ES-I3 (cell line): ENCODE data around the gene RCSD1.

Source experiments
- H3K36me3 ChIP-seq: 2 replicates; pipeline ENCODE4 v1.6.1; 2013; ENCODE audit warnings: mild to moderate bottlenecking, low read length, control low read depth, moderate library complexity; ENCODE audit not compliant: insufficient read depth
- H3K4me1 ChIP-seq: 2 replicates; pipeline ENCODE4 v1.6.1; 2013; ENCODE audit warnings: mild to moderate bottlenecking, control low read depth, low read length; ENCODE audit not compliant: insufficient read depth
- H3K9ac ChIP-seq: 2 replicates; pipeline ENCODE4 v1.6.1; 2013; ENCODE audit warnings: low read depth, mild to moderate bottlenecking, low read length, moderate library complexity
- H3K9me3 ChIP-seq: 2 replicates; pipeline ENCODE4 v1.6.1; 2013; ENCODE audit warnings: mild to moderate bottlenecking, low read length, moderate library complexity; ENCODE audit not compliant: control insufficient read depth, insufficient read depth

Gene RCSD1

DNA sequence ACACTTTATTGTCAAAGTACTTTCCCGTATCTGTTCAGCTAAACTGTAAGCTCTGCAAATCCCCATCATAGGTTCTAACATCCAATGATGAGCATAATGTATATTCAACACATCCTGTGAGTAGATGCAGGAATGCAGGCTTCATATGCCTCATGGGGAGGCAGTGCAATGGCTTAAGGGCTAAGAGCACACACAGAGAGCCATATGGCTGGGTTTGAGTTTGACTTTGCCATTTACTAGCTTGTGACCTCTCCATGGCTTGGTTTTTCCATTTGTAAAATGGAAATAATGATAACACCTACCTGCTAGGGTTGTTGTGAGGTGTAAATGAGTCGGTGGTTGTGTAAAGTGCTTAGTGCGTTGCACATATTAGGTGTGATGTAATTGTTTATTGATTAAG is 13.4 kb downstream of the RCSD1 start:
- no peaks in the 10 kb centered on the region for H3K36me3 ChIP-seq
- no peaks in the 10 kb centered on the region for H3K4me1 ChIP-seq
- H3K9ac ChIP-seq = no peak overlapping the region
- no peaks in the 10 kb centered on the region for H3K9me3 ChIP-seq

- no peaks in the 10 kb centered on the region for H3K9me3 ChIP-seq
- H3K9ac ChIP-seq = no peak overlapping the region
- H3K36me3 ChIP-seq = no peaks in the 10 kb centered on the region
- no peaks in the 10 kb centered on the region for H3K4me1 ChIP-seq
Measured at GRCh38 chr1:167644551-167644950, 14.5 kb downstream of the RCSD1 start.

GRCh38 chr1:167645140-167645541 is 15.1 kb downstream of the RCSD1 start:
- Histone ChIP-seq H3K9me3 (no peaks in the 10 kb centered on the region), H3K9ac (no peak overlapping the region), H3K36me3 (no peaks in the 10 kb centered on the region), H3K4me1 (no peaks in the 10 kb centered on the region)

DNA sequence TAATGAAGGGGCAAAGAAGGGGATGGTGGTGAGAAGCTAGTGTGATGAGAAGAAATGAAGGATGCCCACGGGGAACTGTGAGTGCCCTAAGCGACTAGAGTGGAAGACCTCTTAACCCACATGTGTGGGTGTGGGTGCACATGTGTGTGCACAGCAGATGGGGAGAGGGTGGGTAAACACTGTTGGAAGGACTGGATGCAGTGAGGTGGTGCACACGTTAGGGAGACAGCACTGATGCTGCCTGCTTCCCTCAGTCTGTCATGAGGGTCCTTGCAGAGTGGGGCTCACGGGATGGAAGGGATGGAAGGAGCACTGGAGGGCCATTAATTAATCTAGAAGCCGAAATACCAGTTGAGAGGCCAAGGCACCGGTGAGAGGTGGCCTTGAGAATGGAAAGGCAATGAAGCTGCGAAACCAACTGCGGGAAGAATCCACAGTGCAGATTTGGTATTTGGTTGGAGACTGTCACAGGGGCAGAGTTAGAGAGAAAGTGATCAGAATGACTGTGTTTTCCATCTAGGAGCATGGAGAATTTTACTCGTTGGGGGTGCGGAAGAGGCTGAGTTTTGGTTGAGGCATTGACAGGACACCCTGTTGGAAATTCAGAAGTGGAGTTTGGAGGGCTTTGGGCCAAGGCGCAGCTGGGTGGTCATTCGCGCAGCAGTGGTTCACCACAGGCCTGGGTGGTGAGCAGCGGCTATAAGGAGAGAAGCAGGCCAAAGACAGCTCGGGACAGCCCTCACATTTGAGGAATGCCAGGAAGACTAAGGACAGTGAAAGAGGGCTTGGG is 15.8 kb downstream of the RCSD1 start:
- Histone ChIP-seq H3K9me3 (no peaks in the 10 kb centered on the region), H3K9ac (no peak overlapping the region), H3K4me1 (no peaks in the 10 kb centered on the region), H3K36me3 (no peaks in the 10 kb centered on the region)

GRCh38 chr1:167648252-167648849 is 18.3 kb downstream of the RCSD1 start:
- Histone ChIP-seq H3K9ac (no peak overlapping the region), H3K4me1 (no peaks in the 10 kb centered on the region), H3K9me3 (no peaks in the 10 kb centered on the region), H3K36me3 (no peaks in the 10 kb centered on the region)

- no peaks in the 10 kb centered on the region for H3K36me3 ChIP-seq
- H3K4me1 ChIP-seq = no peaks in the 10 kb centered on the region
- no peak overlapping the region for H3K9ac ChIP-seq
- H3K9me3 ChIP-seq = no peaks in the 10 kb centered on the region
Measured at GRCh38 chr1:167648978-167649744, 19.1 kb downstream of the RCSD1 start.

DNA sequence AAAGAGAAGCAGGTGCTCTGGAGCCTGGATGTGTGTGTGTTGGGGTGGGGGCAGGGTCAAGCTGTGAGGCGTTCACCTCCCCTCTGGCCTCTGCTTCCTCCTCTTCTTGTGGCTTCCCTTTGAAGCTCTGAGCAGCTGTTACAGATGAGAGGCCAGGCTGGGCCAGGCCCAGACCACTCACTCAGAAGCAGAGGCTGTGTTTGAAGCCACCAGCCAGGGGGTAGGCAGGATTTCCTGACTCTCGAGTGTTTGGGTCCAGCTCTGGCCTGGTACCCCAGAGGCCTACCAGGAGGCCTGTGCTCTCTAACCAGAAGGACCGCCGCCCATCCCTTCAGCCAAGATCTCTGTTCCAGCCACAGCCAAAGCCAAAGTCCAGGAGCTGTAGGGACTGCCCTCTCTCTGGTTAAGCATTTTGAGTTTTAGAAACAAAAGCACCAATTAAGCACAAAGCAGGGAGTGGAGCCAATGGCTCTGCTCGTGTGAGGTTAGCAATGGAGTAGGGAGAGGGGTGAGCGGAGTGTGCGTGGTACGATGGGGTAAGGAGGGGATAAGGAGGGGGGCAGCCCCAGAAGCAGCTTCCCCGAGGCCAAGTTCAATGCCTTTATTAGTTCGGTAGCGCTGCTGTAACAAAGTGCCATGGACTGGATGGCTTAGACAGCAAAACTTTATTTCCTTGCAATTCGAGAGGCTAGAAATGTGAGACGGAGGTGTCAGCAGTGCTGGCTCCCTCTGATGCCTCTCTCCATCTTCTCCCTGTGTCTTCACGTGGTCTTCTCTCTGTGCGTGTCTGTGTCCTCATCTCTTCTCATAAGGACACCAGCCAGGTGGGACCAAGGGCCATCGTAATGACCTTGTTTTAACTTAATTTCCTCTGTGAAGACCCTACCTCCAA is 20.5 kb downstream of the RCSD1 start:
- Histone ChIP-seq H3K9ac (no peak overlapping the region), H3K4me1 (0 out of 2 replicates have a peak, but pooled peaks cover 3% of the 10 kb centered on the region), H3K36me3 (no peaks in the 10 kb centered on the region), H3K9me3 (no peaks in the 10 kb centered on the region)

DNA sequence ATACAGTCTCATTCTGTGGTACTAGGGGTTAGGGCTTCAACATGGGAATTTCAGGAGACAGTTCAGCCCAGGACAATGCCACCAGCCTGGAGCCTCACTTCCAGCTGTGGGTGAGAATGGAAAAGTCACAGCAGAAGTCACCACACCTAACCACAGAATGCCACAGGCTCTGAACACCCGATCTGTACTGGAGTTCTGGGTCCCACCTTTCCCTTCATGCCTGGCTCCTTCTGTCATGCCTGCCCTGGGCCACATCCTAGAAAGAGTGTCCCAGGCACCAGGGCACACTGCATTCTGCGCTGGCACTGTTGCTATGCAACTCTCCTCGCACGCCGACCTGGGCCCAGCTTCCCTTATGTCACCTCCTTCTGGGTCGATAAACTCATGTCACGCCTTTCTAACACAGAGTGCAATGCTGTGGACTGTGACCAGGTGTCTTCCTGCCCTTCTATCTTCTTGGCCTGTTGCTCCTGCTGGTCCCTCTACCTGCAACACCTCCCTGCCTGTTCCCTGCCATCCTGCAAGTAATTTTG is 21.2 kb downstream of the RCSD1 start:
- H3K4me1 ChIP-seq = 0 out of 2 replicates have a peak, but pooled peaks cover 3% of the 10 kb centered on the region
- no peaks in the 10 kb centered on the region for H3K36me3 ChIP-seq
- H3K9ac ChIP-seq = no peak overlapping the region
- H3K9me3 ChIP-seq = no peaks in the 10 kb centered on the region

DNA sequence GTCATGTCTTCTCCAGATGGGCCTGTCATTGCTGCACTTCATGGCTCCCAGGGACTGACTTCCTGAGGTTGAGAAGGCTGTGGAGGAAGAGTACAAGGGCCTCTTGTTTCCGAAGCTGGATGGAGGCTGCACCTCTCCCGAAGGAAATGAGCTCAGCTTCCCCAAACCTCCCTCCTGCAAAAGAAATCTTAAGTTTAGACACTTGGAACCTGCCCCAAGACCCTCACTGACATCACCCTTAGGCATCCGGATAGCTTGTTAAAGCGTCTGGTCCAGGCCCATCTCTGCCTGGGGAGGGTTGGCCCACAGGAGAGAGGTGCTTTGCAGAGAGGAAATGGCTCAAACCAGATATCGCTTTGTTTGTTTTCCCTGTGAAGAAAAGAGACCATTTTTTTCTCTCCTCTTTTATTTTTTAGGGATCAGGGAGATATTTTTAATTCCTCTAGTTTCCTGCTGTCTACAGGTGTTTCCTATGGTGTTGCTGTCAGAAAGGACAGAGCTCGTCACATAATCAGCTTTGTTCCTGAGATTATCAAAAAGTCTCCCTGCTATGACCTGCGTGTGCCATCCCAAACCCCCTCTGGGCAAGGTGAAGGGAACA is 25.0 kb downstream of the RCSD1 start:
- Histone ChIP-seq H3K9me3 (no peaks in the 10 kb centered on the region), H3K9ac (no peak overlapping the region), H3K36me3 (no peaks in the 10 kb centered on the region), H3K4me1 (0 out of 2 replicates have a peak, but pooled peaks cover 3% of the 10 kb centered on the region)

- Histone ChIP-seq H3K36me3 (no peaks in the 10 kb centered on the region), H3K4me1 (0 out of 2 replicates have a peak, but pooled peaks cover 3% of the 10 kb centered on the region), H3K9ac (no peak overlapping the region), H3K9me3 (no peaks in the 10 kb centered on the region)
Measured at GRCh38 chr1:167656657-167657056, 26.6 kb downstream of the RCSD1 start.

DNA sequence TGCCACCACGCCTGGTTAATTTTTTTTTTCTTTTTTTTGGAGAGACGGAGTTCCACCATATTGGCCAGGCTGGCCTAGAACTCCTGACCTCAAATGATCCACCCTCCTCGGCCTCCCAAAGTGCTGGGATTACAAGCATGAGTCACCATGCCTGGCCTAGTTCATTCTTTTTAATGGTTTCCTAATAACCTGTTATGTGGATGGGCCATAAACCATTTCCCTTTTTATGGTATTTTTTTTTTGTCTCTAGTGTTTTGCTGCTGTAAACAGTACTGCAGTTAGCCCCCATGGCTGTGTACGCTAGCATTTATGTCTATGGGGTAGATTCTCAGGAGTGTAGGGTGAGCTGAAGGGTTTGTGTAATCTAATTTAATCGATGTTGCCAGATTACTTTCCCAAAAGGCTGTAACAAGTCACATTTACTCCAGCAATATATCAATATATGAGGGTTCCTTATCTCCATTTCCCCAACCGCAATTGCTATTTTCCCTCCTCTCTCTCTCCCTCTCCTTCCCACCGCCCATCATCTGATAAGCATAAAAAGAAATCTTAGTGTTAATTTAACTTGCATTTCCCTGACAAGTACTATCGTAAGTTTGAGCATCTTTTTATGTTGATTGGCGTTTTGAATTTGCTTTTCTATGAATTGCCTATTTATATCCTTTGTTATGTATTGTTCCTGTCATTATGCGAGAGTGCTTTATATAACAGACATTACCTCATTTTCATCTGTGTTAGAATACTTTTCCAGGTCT is 28.7 kb downstream of the RCSD1 start:
- H3K36me3 ChIP-seq = no peaks in the 10 kb centered on the region
- H3K9ac ChIP-seq = no peak overlapping the region
- peaks cover 10% of the 10 kb centered on the region; the same call in 1 of the 2 replicates for H3K4me1 ChIP-seq
- H3K9me3 ChIP-seq = no peaks in the 10 kb centered on the region

DNA sequence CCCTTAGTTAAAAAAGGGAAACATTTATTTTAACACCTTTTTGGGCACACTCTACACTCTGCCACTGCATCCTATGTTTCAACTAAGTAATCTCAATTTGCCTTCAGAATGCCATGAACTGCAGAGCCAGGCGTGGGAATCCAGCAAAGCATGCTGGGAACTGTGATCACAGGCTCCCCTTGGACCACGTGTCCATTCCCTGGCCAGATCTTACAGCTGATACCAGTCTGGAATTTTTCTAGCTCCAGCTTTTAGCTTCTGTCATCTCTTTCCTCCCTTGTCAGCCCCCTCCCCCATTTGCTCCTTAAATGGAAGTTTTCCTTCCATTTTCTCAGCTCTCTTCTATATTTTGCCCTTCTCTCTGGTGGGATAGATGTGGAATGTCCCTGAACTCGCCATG is 29.4 kb downstream of the RCSD1 start:
- H3K9ac ChIP-seq = no peak overlapping the region
- peaks cover 10% of the 10 kb centered on the region; the same call in 1 of the 2 replicates for H3K4me1 ChIP-seq
- no peaks in the 10 kb centered on the region for H3K9me3 ChIP-seq
- no peaks in the 10 kb centered on the region for H3K36me3 ChIP-seq

DNA sequence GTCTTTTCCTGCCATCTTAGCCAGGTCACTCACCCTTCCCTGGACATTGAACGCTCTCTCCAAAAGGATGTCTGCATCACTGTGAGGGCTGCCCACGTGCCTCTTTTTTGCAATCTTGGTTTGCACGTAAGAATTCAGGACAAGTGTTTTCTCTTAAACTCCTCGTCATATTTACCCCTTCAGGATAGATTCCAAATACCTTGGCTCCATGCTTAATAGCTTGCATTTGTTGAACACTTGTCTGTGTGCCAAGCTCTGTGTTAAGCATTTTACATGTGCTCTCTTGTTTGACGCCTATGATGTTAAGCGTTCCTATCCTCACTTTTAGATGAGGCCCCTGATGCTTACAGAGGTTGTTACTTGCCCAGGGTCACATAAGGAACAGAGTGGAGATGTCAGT is 29.8 kb downstream of the RCSD1 start:
- Histone ChIP-seq H3K9ac (no peak overlapping the region), H3K36me3 (no peaks in the 10 kb centered on the region), H3K9me3 (no peaks in the 10 kb centered on the region), H3K4me1 (peaks cover 8% of the 10 kb centered on the region; the same call in 1 of the 2 replicates)
